ENCODE results near the gene TBC1D5.

The TBC1D5 gene

DNA sequence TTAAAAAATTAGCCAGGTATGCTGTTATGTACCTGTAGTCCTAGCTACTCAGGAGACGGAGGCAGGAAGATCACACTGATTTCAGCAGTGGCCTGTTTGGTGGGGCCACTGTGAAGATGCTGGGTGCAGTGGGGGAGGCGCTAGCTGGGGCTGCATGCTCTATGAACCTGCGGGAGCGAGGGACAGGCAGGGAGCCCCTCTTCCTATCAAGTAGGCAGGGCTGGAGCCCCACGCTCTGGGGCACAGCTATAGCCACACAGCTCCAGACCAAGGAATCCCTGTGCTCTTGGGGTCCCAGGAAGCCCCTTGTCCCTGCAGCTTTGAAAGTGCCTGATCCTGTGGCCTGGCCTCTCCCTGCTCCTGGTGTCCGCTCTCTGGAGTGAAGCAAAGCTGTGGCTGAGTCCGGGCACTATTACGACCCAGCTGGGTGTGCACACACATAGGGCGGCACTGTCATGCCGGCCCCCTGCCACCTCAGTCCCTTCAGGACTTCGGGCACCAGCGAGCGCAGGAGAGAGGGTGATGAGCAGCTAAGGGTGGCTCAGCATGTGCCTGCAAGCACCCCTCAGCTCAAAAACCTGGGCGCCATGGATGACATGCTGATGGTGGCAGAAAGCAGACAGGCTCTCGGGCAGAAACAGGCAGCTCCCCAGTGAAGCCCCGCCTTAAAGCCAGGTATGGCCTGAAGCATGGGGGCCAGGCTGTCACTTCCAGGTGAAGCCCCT is 262.6 kb downstream of the TBC1D5 start:
- Histone ChIP-seq H3K4me2 (no peak overlapping the region), H3K4me1 (no peaks in the 10 kb centered on the region), H3K27me3 (no peaks in the 10 kb centered on the region), H3K27ac (no peak overlapping the region), H3K36me3 (peaks cover 13 to 27% (median 24%) of the 10 kb centered on the region in 11 experiments), H3K9me3 (replicated peaks in 1 of 11) (peaks cover 16 to 24% (median 21%) of the 10 kb centered on the region in 11 experiments), H4K20me1 (no peaks in the 10 kb centered on the region), H3K4me3 (no peak overlapping the region), H3K9ac (no peak overlapping the region)
- TF ChIP-seq Cebpa-rat (IDR thresholded peaks at IDR 0.05), result no peak

DNA sequence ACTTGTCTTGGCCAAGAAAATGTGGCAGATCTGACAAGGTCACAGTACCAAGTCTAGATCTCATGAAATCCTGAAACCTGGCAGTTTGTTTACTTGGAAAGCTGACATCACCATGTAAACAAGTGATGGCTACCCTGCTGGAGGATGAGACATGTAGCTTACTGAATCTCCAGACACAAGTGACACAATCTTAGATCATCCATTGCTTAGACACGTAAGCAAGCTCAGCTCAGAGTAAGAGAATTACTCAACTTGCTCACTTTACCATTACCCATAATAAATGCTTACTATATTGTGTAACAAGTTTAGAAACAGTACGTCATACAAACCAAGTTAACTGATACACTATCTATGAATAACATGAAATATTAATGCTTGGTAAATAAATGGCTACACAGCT is 263.8 kb downstream of the TBC1D5 start:
- Histone ChIP-seq H3K4me3 (no peak overlapping the region), H3K4me2 (no peak overlapping the region), H3K4me1 (no peaks in the 10 kb centered on the region), H3K27ac (no peak overlapping the region), H3K9me3 (replicated peaks in 1 of 11) (peaks cover 16 to 24% (median 21%) of the 10 kb centered on the region in 11 experiments), H3K27me3 (no peaks in the 10 kb centered on the region), H3K36me3 (peaks cover 13 to 27% (median 24%) of the 10 kb centered on the region in 11 experiments), H4K20me1 (no peaks in the 10 kb centered on the region), H3K9ac (no peak overlapping the region)
- no peak for TF ChIP-seq Cebpa-rat (IDR thresholded peaks at IDR 0.05)

DNA sequence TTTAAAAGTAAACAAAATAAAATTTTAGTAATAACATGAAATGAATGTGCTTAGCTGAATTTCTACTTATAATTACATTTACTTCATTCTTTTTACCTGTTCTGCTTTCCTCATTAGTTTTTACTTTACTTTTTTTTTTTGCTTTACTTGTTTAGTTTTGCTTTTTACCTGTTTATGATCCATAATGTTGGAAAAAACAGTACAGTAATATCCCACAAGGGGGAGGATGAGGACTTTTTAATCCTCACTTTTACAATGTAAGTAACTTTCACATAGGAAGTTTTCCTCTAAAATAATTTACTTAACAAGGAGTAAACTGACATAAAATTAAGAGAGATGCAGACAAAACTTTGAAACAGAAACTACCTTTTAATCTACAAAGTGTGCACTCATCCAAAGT is 268.7 kb downstream of the TBC1D5 start:
- H3K4me3 ChIP-seq, result no peak overlapping the region

DNA sequence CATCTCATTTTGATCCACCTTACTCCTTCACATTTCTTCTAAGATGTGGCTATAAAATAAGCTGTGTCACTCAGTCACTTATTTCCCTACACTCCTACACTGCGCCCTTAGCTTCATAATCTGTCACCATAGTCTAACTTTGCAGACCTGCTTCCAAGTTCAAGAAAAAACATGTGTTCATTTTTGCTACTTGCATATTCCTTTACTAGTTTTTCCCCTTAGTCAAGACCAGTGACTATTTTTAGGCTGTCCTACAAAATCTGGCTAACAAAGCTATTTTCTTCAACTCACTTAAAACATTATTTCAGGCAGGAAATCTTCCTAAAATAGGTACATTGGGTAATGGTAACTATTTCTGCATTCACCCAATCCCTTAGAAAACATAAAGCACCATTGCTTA is 272.5 kb downstream of the TBC1D5 start:
- TF ChIP-seq Cebpa-rat (IDR thresholded peaks at IDR 0.05), result no peak
- Histone ChIP-seq H3K4me3 (no peak overlapping the region), H3K4me1 (peaks cover 0 to 9% (median 0%) of the 10 kb centered on the region in 10 experiments; a peak in 4 of 20 replicates), H3K4me2 (peak overlapping the region in 3 of 11 experiments; percentile 2 to 7 (median 2); a peak in 3 of 22 replicates), H3K27me3 (no peaks in the 10 kb centered on the region), H3K36me3 (peaks cover 0 to 8% (median 3%) of the 10 kb centered on the region in 11 experiments; a peak in 8 of 22 replicates), H3K9me3 (replicated peaks in 1 of 11) (no peaks in the 10 kb centered on the region), H3K9ac (no peak overlapping the region), H3K27ac (no peak overlapping the region), H4K20me1 (no peaks in the 10 kb centered on the region)

More for the DNA sequence above, 268.7 kb downstream of the TBC1D5 start:
- no peaks in the 10 kb centered on the region for H4K20me1 ChIP-seq
- H3K9ac ChIP-seq, result no peak overlapping the region
- TF ChIP-seq Cebpa-rat (IDR thresholded peaks at IDR 0.05), result no peak
- no peak overlapping the region for H3K27ac ChIP-seq
- peaks cover 0 to 9% (median 0%) of the 10 kb centered on the region in 10 experiments; a peak in 4 of 20 replicates for H3K4me1 ChIP-seq
- H3K9me3 ChIP-seq (replicated peaks in 1 of 11), result no peaks in the 10 kb centered on the region
- H3K36me3 ChIP-seq, result peaks cover 0 to 6% (median 0%) of the 10 kb centered on the region in 11 experiments; a peak in 1 of 22 replicates
- no peak overlapping the region for H3K4me2 ChIP-seq
- no peaks in the 10 kb centered on the region for H3K27me3 ChIP-seq

DNA sequence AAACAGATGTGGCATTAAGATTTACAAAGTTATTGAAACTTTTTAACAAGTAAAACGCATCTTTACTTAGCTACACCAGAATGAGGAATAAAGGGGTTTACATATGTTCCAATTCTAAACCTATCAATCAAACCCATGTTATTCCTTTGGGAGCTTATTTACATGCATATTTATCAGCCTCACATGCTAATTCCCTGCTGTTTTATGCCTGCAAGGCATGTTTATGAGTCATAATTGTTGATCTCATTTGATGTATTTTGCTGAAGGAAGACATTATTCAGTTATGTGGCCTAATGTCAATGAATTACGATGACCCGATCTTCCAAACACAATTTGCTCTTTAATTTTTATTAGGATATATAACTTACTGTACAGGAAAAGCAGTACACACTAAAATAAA is 272.9 kb downstream of the TBC1D5 start:
- H3K27ac ChIP-seq, result no peak overlapping the region
- H3K9me3 ChIP-seq (replicated peaks in 1 of 11), result no peaks in the 10 kb centered on the region
- H3K4me3 ChIP-seq, result no peak overlapping the region
- H4K20me1 ChIP-seq, result no peaks in the 10 kb centered on the region
- H3K4me1 ChIP-seq, result peaks cover 0 to 9% (median 0%) of the 10 kb centered on the region in 10 experiments; a peak in 4 of 20 replicates
- no peaks in the 10 kb centered on the region for H3K27me3 ChIP-seq
- H3K9ac ChIP-seq, result no peak overlapping the region
- no peak overlapping the region for H3K4me2 ChIP-seq
- peaks cover 1 to 12% (median 6%) of the 10 kb centered on the region in 11 experiments; a peak in 8 of 22 replicates for H3K36me3 ChIP-seq
- no peak for TF ChIP-seq Cebpa-rat (IDR thresholded peaks at IDR 0.05)

DNA sequence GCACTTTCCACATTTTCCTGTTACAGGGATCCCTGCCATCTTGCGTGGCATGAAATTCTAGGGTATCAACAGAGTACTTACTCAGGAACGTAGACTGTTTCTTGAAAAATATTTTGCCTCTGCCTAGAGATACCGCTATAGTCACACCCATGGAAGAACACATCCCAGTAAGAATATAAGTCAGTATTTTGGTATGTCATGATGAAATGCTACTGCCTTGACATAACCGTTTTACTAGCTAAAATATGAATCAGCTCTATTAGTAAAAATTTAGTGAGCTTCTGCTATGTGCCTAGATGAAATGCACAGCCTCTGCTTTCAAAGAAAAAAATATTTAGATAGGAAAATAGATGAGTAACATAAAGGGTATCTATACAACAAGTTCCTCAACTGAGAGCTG is 276.4 kb downstream of the TBC1D5 start:
- no peak for TF ChIP-seq Cebpa-rat (IDR thresholded peaks at IDR 0.05)
- no peaks in the 10 kb centered on the region for H3K27me3 ChIP-seq
- peaks cover 3 to 17% (median 6%) of the 10 kb centered on the region in 11 experiments; a peak in 10 of 22 replicates for H3K36me3 ChIP-seq
- H3K4me1 ChIP-seq, result peaks cover 0 to 9% (median 0%) of the 10 kb centered on the region in 10 experiments; a peak in 4 of 20 replicates
- H3K4me3 ChIP-seq, result no peak overlapping the region
- no peaks in the 10 kb centered on the region for H4K20me1 ChIP-seq
- H3K27ac ChIP-seq, result no peak overlapping the region
- no peaks in the 10 kb centered on the region for H3K9me3 ChIP-seq (replicated peaks in 1 of 11)
- H3K4me2 ChIP-seq, result no peak overlapping the region
- no peak overlapping the region for H3K9ac ChIP-seq

DNA sequence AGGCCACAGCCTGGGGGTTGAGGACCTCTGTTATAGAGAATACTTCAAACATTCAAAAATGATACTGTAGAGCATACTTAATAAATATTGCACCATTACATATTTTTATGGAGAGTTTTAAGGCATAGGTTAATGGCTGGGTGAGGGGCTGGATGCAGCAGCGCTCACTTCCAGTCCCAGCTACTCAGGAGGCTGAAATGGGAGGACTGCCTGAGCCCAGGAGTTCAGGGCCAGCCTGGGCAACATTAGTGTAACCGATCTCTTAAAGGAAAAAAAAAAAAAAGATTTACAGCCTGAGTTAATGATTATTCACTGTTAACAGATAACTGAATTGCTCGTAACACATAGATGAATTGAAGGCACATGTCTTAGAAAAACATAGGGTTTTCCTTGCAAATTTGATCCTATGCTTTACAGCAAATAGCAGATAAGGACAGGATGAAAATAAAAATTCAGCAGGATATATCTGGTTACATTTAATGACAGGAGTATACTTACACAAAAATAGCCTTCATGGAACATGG is 282.9 kb downstream of the TBC1D5 start:
- Histone ChIP-seq H3K4me1 (no peaks in the 10 kb centered on the region), H3K4me3 (no peak overlapping the region), H3K27ac (no peak overlapping the region), H3K27me3 (no peaks in the 10 kb centered on the region), H3K36me3 (peaks cover 4 to 30% (median 12%) of the 10 kb centered on the region in 11 experiments; a peak in 11 of 22 replicates), H3K9ac (no peak overlapping the region), H3K9me3 (replicated peaks in 1 of 11) (peaks cover 0 to 17% (median 5%) of the 10 kb centered on the region in 11 experiments; a peak in 10 of 22 replicates), H3K4me2 (no peak overlapping the region), H4K20me1 (no peaks in the 10 kb centered on the region)
- TF ChIP-seq Cebpa-rat (IDR thresholded peaks at IDR 0.05), result no peak

DNA sequence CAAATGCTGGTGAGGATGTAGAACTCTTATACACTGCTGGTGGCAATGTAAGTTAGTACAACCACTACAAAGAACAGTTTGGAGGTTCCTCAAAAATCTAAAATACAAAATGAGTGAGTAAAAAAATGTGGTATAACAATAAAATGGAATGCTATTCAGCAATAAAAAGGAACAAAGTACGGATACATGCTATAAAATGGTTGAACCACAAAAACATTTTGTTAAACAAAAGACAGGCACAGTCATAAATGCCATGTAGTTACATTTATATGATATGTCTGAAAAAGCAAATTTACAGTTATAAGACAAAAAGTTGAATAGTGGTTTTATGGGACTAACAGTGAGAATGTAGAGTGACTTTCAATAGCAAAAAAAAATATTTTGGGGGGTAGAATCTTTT is 285.8 kb downstream of the TBC1D5 start:
- H3K4me2 ChIP-seq, result no peak overlapping the region
- peaks cover 0 to 28% (median 16%) of the 10 kb centered on the region in 11 experiments; a peak in 15 of 22 replicates for H3K9me3 ChIP-seq (replicated peaks in 1 of 11)
- peaks cover 0 to 7% (median 0%) of the 10 kb centered on the region in 10 experiments; a peak in 3 of 20 replicates for H3K4me1 ChIP-seq
- no peak overlapping the region for H3K4me3 ChIP-seq
- TF ChIP-seq Cebpa-rat (IDR thresholded peaks at IDR 0.05), result no peak
- no peaks in the 10 kb centered on the region for H4K20me1 ChIP-seq
- H3K27me3 ChIP-seq, result no peaks in the 10 kb centered on the region
- peaks cover 7 to 30% (median 14%) of the 10 kb centered on the region in 11 experiments; a peak in 13 of 22 replicates for H3K36me3 ChIP-seq
- no peak overlapping the region for H3K27ac ChIP-seq
- H3K9ac ChIP-seq, result no peak overlapping the region

DNA sequence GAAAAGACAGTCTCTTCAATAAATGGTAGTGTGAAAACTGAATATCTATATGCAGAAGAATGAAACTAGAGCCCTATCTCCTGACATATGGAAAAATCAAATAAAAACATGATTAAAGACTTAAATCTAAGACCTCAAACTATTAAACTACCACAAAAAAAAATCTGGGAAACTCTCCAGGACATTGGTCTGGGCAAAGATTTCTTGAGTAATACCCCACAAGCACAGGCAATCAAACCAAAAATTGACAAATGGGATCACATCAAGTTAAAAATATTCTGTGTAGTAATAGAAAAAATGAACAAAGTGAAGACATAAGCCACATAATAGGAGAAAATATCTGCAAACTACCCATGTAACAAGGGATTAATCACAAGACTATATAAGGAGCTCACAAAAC is 286.4 kb downstream of the TBC1D5 start:
- Histone ChIP-seq H3K27ac (no peak overlapping the region), H3K27me3 (no peaks in the 10 kb centered on the region), H3K9ac (no peak overlapping the region), H3K9me3 (replicated peaks in 1 of 11) (peaks cover 0 to 34% (median 19%) of the 10 kb centered on the region in 11 experiments; a peak in 15 of 22 replicates), H3K4me1 (peaks cover 0 to 7% (median 0%) of the 10 kb centered on the region in 10 experiments; a peak in 3 of 20 replicates), H3K4me3 (no peak overlapping the region), H3K4me2 (no peak overlapping the region), H4K20me1 (no peaks in the 10 kb centered on the region), H3K36me3 (peaks cover 7 to 36% (median 20%) of the 10 kb centered on the region in 11 experiments; a peak in 13 of 22 replicates)
- no peak for TF ChIP-seq Cebpa-rat (IDR thresholded peaks at IDR 0.05)

Data from BLaER1 treated with 17β-estradiol and CSF1 and Interleukin-3, amounts not matched to agents 10 nM and 100 nM (cell line).